OCI-LY1 (cell line): Measurements from ENCODE around the gene EXOC7.

ENCODE experiments used
- H2AFZ ChIP-seq: fragments of 200-600 bp; sonication (generic), shearing (Covaris generic); 2 replicates; pipeline ENCODE4 v1.6.0; 2014; ENCODE audit warnings: antibody characterized with exemption, mild to moderate bottlenecking, low read length
- H3F3A ChIP-seq: fragments of 200-600 bp; sonication (generic), shearing (Covaris generic); 2 replicates; pipeline ENCODE4 v1.6.0; 2014; ENCODE audit warnings: mild to moderate bottlenecking, antibody characterized with exemption, low read length, moderate library complexity; ENCODE audit not compliant: insufficient read depth
- H3K27ac ChIP-seq: fragments of 200-600 bp; sonication (generic); 2 replicates; pipeline ENCODE4 v1.5.1; 2014; ENCODE audit warnings: low read length, mixed run types, mild to moderate bottlenecking, low read depth; ENCODE audit not compliant: poor library complexity, severe bottlenecking
- H3K27me3 ChIP-seq: fragments of 200-600 bp; sonication (generic); 2 replicates; pipeline ENCODE4 v1.6.0; 2014; ENCODE audit warnings: antibody characterized with exemption, mild to moderate bottlenecking, low read length, moderate library complexity; ENCODE audit not compliant: insufficient read depth
- H3K36me3 ChIP-seq: fragments of 200-600 bp; sonication (generic); 2 replicates; pipeline ENCODE4 v1.6.1; 2014; ENCODE audit warnings: mild to moderate bottlenecking, antibody characterized with exemption, low read length, moderate library complexity, mixed read lengths; ENCODE audit not compliant: insufficient read depth
- H3K4me1 ChIP-seq: fragments of 200-600 bp; sonication (generic); 2 replicates; pipeline ENCODE4 v1.5.1; 2014; ENCODE audit warnings: mild to moderate bottlenecking, low read length, moderate library complexity; ENCODE audit not compliant: insufficient read depth, severe bottlenecking
- H3K4me2 ChIP-seq: fragments of 200-600 bp; sonication (generic), shearing (Covaris generic); 2 replicates; pipeline ENCODE4 v1.6.1; 2014; ENCODE audit warnings: low read length
- H3K4me3 ChIP-seq: fragments of 200-600 bp; sonication (generic); 2 replicates; pipeline ENCODE4 v1.5.1; 2014; ENCODE audit warnings: low read length, low read depth, mild to moderate bottlenecking, mixed read lengths; ENCODE audit not compliant: poor library complexity, severe bottlenecking
- H3K79me2 ChIP-seq: fragments of 200-600 bp; shearing (Covaris generic); 2 replicates; pipeline ENCODE4 v1.6.1; 2016; ENCODE audit warnings: mixed run types, low read length, mixed read lengths; ENCODE audit not compliant: insufficient read depth
- H3K9ac ChIP-seq: fragments of 200-600 bp; sonication (generic), shearing (Covaris generic); 2 replicates; pipeline ENCODE4 v1.6.1; 2014; ENCODE audit warnings: mild to moderate bottlenecking, low read length, mixed read lengths
- H3K9me2 ChIP-seq: fragments of 200-600 bp; sonication (generic), shearing (Covaris generic); 2 replicates; pipeline ENCODE4 v1.6.1; 2014; ENCODE audit warnings: low read depth, mild to moderate bottlenecking, low read length, mixed read lengths
- H3K9me3 ChIP-seq: fragments of 200-600 bp; shearing (Covaris generic); 2 replicates; pipeline ENCODE4 v1.6.1; 2014; ENCODE audit warnings: low read length, mixed read lengths
- H4K20me1 ChIP-seq: fragments of 200-600 bp; sonication (generic), shearing (Covaris generic); 2 replicates; pipeline ENCODE4 v1.6.0; 2016; ENCODE audit warnings: mild to moderate bottlenecking, low read length; ENCODE audit not compliant: insufficient read depth
- EZH2 ChIP-seq: fragments of 200-600 bp; sonication (generic), shearing (Covaris generic); IDR thresholded peaks from 2 replicates; pipeline ENCODE4 v1.8.0; 2017; ENCODE audit warnings: borderline replicate concordance, mixed run types, mild to moderate bottlenecking, antibody characterized with exemption, low read length, moderate library complexity, mixed read lengths
- TF ChIP-seq, protein P1 (sequence below): fragments of 200-600 bp; sonication (generic), shearing (Covaris generic); IDR thresholded peaks from 2 replicates; pipeline ENCODE4 v1.5.1; 2017; ENCODE audit warnings: mild to moderate bottlenecking, antibody characterized with exemption, low read length, moderate library complexity, mixed read lengths

The EXOC7 gene

GRCh38 chr17:76145231-76146052, 41.9 kb upstream of the EXOC7 start:
- Histone ChIP-seq H3K9me2 (no peaks in the 10 kb centered on the region), H3K4me2 (peak overlapping the region; percentile 9), H3K27me3 (peaks cover 7% of the 10 kb centered on the region; the same call in 1 of the 2 replicates), H3K4me3 (no peak overlapping the region), H3F3A (no peaks in the 10 kb centered on the region), H3K4me1 (peaks cover 18% of the 10 kb centered on the region), H4K20me1 (no peaks in the 10 kb centered on the region), H3K79me2 (no peaks in the 10 kb centered on the region), H3K9ac (no peak overlapping the region), H3K9me3 (no peaks in the 10 kb centered on the region), H3K36me3 (no peaks in the 10 kb centered on the region), H2AFZ (no peak overlapping the region), H3K27ac (no peak overlapping the region)
- TF ChIP-seq EZH2: no peak
- TF ChIP-seq, protein P1, sequence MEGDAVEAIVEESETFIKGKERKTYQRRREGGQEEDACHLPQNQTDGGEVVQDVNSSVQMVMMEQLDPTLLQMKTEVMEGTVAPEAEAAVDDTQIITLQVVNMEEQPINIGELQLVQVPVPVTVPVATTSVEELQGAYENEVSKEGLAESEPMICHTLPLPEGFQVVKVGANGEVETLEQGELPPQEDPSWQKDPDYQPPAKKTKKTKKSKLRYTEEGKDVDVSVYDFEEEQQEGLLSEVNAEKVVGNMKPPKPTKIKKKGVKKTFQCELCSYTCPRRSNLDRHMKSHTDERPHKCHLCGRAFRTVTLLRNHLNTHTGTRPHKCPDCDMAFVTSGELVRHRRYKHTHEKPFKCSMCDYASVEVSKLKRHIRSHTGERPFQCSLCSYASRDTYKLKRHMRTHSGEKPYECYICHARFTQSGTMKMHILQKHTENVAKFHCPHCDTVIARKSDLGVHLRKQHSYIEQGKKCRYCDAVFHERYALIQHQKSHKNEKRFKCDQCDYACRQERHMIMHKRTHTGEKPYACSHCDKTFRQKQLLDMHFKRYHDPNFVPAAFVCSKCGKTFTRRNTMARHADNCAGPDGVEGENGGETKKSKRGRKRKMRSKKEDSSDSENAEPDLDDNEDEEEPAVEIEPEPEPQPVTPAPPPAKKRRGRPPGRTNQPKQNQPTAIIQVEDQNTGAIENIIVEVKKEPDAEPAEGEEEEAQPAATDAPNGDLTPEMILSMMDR: no peak

DNA sequence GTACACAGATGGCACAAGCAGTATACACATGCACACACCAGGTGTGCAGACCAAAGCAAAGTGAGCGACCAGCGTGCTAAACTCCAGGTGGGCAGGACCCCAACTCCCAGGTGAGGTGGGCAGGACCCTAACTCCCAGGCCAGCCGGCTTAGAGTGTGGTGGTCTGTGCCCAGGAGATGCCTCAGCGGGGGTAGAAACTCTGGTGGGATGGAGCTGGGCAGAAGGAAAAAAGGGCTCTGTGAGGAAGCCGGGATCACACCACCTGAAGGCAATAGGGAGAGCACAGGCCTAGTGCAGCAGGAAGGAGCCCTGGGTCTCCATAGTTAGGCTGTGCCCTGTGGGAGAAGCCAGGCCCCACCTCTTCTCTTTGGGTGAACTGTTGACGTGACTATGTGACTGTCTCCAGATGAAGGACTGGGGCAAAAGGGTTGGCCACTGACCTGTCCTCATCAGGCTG, 39.0 kb upstream of the EXOC7 start:
- no peaks in the 10 kb centered on the region for H3F3A ChIP-seq
- H3K79me2 ChIP-seq: no peaks in the 10 kb centered on the region
- H3K27ac ChIP-seq: no peak overlapping the region
- H3K9me2 ChIP-seq: no peaks in the 10 kb centered on the region
- no peaks in the 10 kb centered on the region for H3K36me3 ChIP-seq
- no peak overlapping the region for H3K4me2 ChIP-seq
- peaks cover 18% of the 10 kb centered on the region for H3K4me1 ChIP-seq
- no peaks in the 10 kb centered on the region for H3K9me3 ChIP-seq
- no peak overlapping the region for H3K4me3 ChIP-seq
- H4K20me1 ChIP-seq: no peaks in the 10 kb centered on the region
- no peak overlapping the region for H2AFZ ChIP-seq
- no peak overlapping the region for H3K9ac ChIP-seq
- TF ChIP-seq, protein P1: no peak
- TF ChIP-seq EZH2: no peak
- H3K27me3 ChIP-seq: peaks cover 6% of the 10 kb centered on the region; the same call in 1 of the 2 replicates

- Histone ChIP-seq H3F3A (no peaks in the 10 kb centered on the region), H3K27ac (no peak overlapping the region), H3K9me2 (no peaks in the 10 kb centered on the region), H4K20me1 (no peaks in the 10 kb centered on the region), H3K4me3 (no peak overlapping the region), H3K79me2 (no peaks in the 10 kb centered on the region), H3K4me1 (peaks cover 18% of the 10 kb centered on the region), H3K4me2 (no peak overlapping the region), H3K9me3 (no peaks in the 10 kb centered on the region), H2AFZ (no peak overlapping the region), H3K36me3 (no peaks in the 10 kb centered on the region), H3K27me3 (peaks cover 6% of the 10 kb centered on the region; the same call in 1 of the 2 replicates), H3K9ac (no peak overlapping the region)
- no peak for TF ChIP-seq EZH2
- TF ChIP-seq, protein P1: no peak
Measured at GRCh38 chr17:76142039-76142584, 38.5 kb upstream of the EXOC7 start.
